HepG2 (cell line): ENCODE measurements around the gene SIRPB2. TPM values are rescaled to one million over a fixed set of nuclear protein-coding genes. Genes with fewer than 3 reads are reported as not detected.

Source experiments
- ATAC-seq: fragments of 200-7000 bp; cut with Tn5 transposase; 3 replicates; pipeline ENCODE4 v1.9.1; 2020; ENCODE audit warnings: mild to moderate bottlenecking, moderate library complexity
- BruUV-seq: library from RNA; stranded (reverse); fragments of 400-500 nt; replicated peaks from 2 replicates; lab custom pipeline; 2021; lab: Mats Ljungman, UMichigan
- CTCF ChIA-PET: fragments of 300-600 bp; formaldehyde crosslinking; extraction: SDS; loops from one replicate; lab custom pipeline; 2021; ENCODE audit warnings: low total read pairs, inconsistent platforms, low intra/inter-chr PET ratio; lab: Yijun Ruan, JAX
- POLR2A ChIA-PET: fragments of 350-600 bp; sonication (Branson Sonifier 250); formaldehyde crosslinking; loops from one replicate; lab custom pipeline; 2020; ENCODE audit warnings: antibody characterized with exemption, inconsistent platforms; lab: Yijun Ruan, JAX
- DNase-seq: peaks from one replicate; pipeline ENCODE4 v3.0.0-alpha.2; 2015; ENCODE audit warnings: low spot score
- FAIRE-seq: peaks from 3 replicates; lab custom pipeline; 2011; peaks lifted over from hg19 to GRCh38; lab: Jason Lieb, UNC
- H2AFZ ChIP-seq: one replicate; pipeline ENCODE4 v1.6.1; 2011; ENCODE audit warnings: low read length, inconsistent platforms
- H3K27ac ChIP-seq: fragments of 300-600 bp; 3 replicates; pipeline ENCODE4 v1.8.0; 2011; ENCODE audit warnings: mixed run types, mild to moderate bottlenecking, mixed read lengths, low read length, inconsistent platforms; ENCODE audit not compliant: insufficient read depth; ENCODE audit errors: extremely low read length
- H3K27me3 ChIP-seq, 2 experiments: fragments of 200-600 bp in 1 of 2; 2 replicates in 1 of 2; 3 replicates in 1 of 2; pipeline versions ENCODE4 v1.6.0 to v1.8.0; 2011; ENCODE audit warnings: low read length in 2 of 2, mild to moderate bottlenecking in 2 of 2, moderate library complexity in 2 of 2, inconsistent platforms in 1 of 2; ENCODE audit not compliant: insufficient read depth in 2 of 2, control insufficient read depth in 1 of 2
- H3K36me3 ChIP-seq, 2 experiments: fragments of 200-600 bp in 1 of 2; replicated peaks in 1 of 2; 2 replicates in 1 of 2; 3 replicates in 1 of 2; pipeline versions ENCODE4 v1.5.1 to v1.8.0; 2011; ENCODE audit warnings: low read length in 2 of 2, inconsistent platforms in 1 of 2; ENCODE audit not compliant: insufficient read depth in 2 of 2, control insufficient read depth in 1 of 2
- H3K4me1 ChIP-seq: 2 replicates; pipeline ENCODE4 v1.5.1; 2012; ENCODE audit warnings: low read length, inconsistent platforms; ENCODE audit not compliant: insufficient read depth
- H3K4me2 ChIP-seq: 2 replicates; pipeline ENCODE4 v1.6.0; 2011; ENCODE audit warnings: low read depth, low read length, inconsistent platforms
- H3K4me3 ChIP-seq, 3 experiments: fragments of 200-600 bp in 1 of 3; sonication (generic), shearing (Covaris generic) in 1 of 3; replicated peaks in 1 of 3; 2 replicates each; pipeline ENCODE4 v1.5.1; 2011 to 2016; ENCODE audit warnings: low read length in 3 of 3, inconsistent platforms in 2 of 3, low read depth in 2 of 3, mild to moderate bottlenecking in 2 of 3, control low read depth in 1 of 3, mixed read lengths in 1 of 3; ENCODE audit not compliant: insufficient read depth in 1 of 3
- H3K79me2 ChIP-seq: one replicate; pipeline ENCODE4 v1.6.1; 2011; ENCODE audit warnings: low read length, inconsistent platforms; ENCODE audit not compliant: insufficient read depth
- H3K9ac ChIP-seq: 2 replicates; pipeline ENCODE4 v1.6.0; 2011; ENCODE audit warnings: mild to moderate bottlenecking, low read depth, low read length, inconsistent platforms; ENCODE audit not compliant: insufficient read depth
- H3K9me3 ChIP-seq: 2 replicates; pipeline ENCODE4 v1.5.1; 2012; ENCODE audit warnings: mild to moderate bottlenecking, low read length
- H4K20me1 ChIP-seq: 2 replicates; pipeline ENCODE4 v1.6.0; 2011; ENCODE audit warnings: inconsistent platforms, mild to moderate bottlenecking, low read length, moderate library complexity; ENCODE audit not compliant: insufficient read depth
- PPARG ChIP-seq: conservative IDR thresholded peaks from 2 replicates; pipeline ENCODE4 v1.6.1; 2016; ENCODE audit warnings: missing biosample characterization, missing genetic modification reagents
- TEAD2 ChIP-seq: sonication (generic); formaldehyde crosslinking; IDR thresholded peaks from 2 replicates; pipeline ENCODE4 v1.9.0; 2021; ENCODE audit warnings: missing genetic modification reagents
- WGBS: methylation state at CpG from one replicate; pipeline ENCODE4 v1.1.6; 2017; ENCODE audit warnings: low lambda C conversion rate; 5-methylcytosine and 5-hydroxymethylcytosine counted together
- in situ Hi-C: cut with HindIII; loops from 2 replicates; pipeline ENCODE4 v1.10.0; 2017; ENCODE audit warnings: low pct_unique_long_range_greater_than_20kb; ENCODE audit not compliant: extremely low pct_ligation_motif_present
- intact Hi-C: fragments of 100-400 bp; cut with micrococcal nuclease; formaldehyde crosslinking; loops from one replicate; pipeline ENCODE4 v1.10.0; 2022; ENCODE audit not compliant: unreplicated experiment
- polyA plus RNA-seq, 8 experiments: library from polyadenylated mRNA; depleted of rRNA in 3 of 8; stranded (reverse) in 7 of 8; unstranded in 1 of 8; fragments of >200 nt; fragmentation: Illumina TruSeq in 4 of 8; extraction: Trizol in 4 of 8; gene quantifications; 2 replicates each; pipeline versions ENCODE4 v1.2.1 to v1.2.3, GENCODE V29; 2011 to 2016; ENCODE audit warnings: low read depth in 4 of 8, missing spikeins in 1 of 8, mixed read lengths in 1 of 8; ENCODE audit not compliant: insufficient read depth in 1 of 8
- total RNA-seq, 5 experiments: library from RNA; depleted of rRNA; stranded (reverse); fragments of >200 nt; fragmentation: Illumina TruSeq; extraction: Trizol; gene quantifications; 2 replicates each; pipeline ENCODE4 v1.2.3, GENCODE V29; 2016; ENCODE audit warnings: low read depth in 1 of 5
- TF ChIP-seq, protein P1 (sequence below): sonication (generic); formaldehyde crosslinking; IDR thresholded peaks from 2 replicates; pipeline ENCODE4 v1.4.0; 2020; ENCODE audit warnings: missing genetic modification reagents
- TF ChIP-seq, protein P2 (sequence below): sonication (generic); formaldehyde crosslinking; IDR thresholded peaks from 2 replicates; pipeline ENCODE4 v1.4.0; 2020; ENCODE audit warnings: mild to moderate bottlenecking, missing genetic modification reagents

Gene SIRPB2
- total and polyA plus RNA-seq, 2 of the 13 experiments (the other 11 are each of a cell fraction or from before 2014, with no cell fraction given) = not detected

DNA sequence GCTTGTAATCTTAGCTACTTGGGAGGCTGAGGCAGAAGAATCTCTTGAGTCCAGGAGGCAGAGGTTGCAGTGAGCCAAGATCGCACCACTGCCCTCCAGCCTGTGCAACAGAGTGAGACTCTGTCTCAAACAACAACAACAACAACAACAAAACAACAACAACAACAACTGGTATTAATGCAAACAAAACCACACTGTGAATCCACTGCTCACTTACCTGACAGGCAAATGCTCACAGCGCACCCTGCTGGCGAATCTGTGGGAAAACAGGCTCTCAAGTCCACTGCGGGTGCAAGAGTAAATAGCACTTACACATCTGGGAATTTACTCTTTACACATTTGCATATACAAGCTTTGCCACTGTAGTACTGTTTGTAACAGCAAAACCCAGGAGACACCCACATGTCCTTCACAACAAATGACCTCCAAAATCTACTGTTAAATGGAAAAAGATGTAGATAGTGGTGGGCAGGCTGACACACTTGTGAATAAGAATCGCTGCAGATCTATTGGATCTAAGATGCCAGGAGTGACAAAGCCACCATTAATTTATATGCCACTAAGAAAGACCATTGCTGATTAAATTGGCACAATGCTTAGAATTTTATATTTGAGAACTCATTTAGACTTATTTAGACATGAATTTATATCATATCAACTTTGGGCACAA, 53.9 kb downstream of the SIRPB2 start (continued):
- TF ChIP-seq, protein P1, sequence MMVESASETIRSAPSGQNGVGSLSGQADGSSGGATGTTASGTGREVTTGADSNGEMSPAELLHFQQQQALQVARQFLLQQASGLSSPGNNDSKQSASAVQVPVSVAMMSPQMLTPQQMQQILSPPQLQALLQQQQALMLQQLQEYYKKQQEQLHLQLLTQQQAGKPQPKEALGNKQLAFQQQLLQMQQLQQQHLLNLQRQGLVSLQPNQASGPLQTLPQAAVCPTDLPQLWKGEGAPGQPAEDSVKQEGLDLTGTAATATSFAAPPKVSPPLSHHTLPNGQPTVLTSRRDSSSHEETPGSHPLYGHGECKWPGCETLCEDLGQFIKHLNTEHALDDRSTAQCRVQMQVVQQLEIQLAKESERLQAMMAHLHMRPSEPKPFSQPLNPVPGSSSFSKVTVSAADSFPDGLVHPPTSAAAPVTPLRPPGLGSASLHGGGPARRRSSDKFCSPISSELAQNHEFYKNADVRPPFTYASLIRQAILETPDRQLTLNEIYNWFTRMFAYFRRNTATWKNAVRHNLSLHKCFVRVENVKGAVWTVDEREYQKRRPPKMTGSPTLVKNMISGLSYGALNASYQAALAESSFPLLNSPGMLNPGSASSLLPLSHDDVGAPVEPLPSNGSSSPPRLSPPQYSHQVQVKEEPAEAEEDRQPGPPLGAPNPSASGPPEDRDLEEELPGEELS (CRISPR knock-in tag) = peak; percentile 77
- no peak for TF ChIP-seq TEAD2 (CRISPR knock-in tag)
- TF ChIP-seq, protein P2, sequence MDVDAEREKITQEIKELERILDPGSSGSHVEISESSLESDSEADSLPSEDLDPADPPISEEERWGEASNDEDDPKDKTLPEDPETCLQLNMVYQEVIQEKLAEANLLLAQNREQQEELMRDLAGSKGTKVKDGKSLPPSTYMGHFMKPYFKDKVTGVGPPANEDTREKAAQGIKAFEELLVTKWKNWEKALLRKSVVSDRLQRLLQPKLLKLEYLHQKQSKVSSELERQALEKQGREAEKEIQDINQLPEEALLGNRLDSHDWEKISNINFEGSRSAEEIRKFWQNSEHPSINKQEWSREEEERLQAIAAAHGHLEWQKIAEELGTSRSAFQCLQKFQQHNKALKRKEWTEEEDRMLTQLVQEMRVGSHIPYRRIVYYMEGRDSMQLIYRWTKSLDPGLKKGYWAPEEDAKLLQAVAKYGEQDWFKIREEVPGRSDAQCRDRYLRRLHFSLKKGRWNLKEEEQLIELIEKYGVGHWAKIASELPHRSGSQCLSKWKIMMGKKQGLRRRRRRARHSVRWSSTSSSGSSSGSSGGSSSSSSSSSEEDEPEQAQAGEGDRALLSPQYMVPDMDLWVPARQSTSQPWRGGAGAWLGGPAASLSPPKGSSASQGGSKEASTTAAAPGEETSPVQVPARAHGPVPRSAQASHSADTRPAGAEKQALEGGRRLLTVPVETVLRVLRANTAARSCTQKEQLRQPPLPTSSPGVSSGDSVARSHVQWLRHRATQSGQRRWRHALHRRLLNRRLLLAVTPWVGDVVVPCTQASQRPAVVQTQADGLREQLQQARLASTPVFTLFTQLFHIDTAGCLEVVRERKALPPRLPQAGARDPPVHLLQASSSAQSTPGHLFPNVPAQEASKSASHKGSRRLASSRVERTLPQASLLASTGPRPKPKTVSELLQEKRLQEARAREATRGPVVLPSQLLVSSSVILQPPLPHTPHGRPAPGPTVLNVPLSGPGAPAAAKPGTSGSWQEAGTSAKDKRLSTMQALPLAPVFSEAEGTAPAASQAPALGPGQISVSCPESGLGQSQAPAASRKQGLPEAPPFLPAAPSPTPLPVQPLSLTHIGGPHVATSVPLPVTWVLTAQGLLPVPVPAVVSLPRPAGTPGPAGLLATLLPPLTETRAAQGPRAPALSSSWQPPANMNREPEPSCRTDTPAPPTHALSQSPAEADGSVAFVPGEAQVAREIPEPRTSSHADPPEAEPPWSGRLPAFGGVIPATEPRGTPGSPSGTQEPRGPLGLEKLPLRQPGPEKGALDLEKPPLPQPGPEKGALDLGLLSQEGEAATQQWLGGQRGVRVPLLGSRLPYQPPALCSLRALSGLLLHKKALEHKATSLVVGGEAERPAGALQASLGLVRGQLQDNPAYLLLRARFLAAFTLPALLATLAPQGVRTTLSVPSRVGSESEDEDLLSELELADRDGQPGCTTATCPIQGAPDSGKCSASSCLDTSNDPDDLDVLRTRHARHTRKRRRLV (CRISPR knock-in tag) = no peak

DNA sequence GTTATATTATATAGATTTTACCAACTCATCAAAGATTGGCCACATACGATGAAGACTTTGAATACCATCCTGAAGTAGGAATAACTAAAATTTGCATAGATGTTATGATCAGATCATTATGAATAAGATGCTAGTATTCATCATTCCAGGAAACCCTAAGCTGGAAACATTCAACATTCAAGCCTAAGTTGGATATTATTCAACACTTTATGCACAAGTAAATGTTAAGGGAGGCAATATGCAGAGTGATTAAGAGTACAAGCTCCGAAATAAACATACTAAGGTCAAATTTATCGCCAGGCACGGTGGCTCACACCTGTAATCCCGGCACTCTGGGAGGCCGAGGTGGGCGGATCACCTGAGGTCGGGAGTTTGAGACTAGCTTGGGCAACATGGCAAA, 55.0 kb downstream of the SIRPB2 start:
- FAIRE-seq = no peak
- no peaks in the 10 kb centered on the region for H4K20me1 ChIP-seq
- no peaks in the 10 kb centered on the region for H3K27me3 ChIP-seq
- in situ Hi-C loops = no loop called here
- 81% methylated on average over 8 of the region's 8 CpGs for WGBS
- H3K9me3 ChIP-seq = no peaks in the 10 kb centered on the region
- intact Hi-C loops = loop anchor here (2.0 to 5.0 kb wide), 2 partner anchors 36 to 43 kb away; partner anchors contain the start of gene FKBP1A
- ChIA-PET CTCF (interaction anchor here (0.9 to 7.4 kb wide), 2 partner anchors 45 to 121 kb away, joined by 3 to 122 read pairs; no protein-coding TSS in a partner anchor), POLR2A (interaction anchor here (0.9 to 1.2 kb wide), 2 partner anchors 111 to 124 kb away, joined by 4 to 6 read pairs; no protein-coding TSS in a partner anchor)
- no TSS peak for BruUV-seq
- no peak overlapping the region for H3K27ac ChIP-seq
- H3K79me2 ChIP-seq = no peaks in the 10 kb centered on the region
- no peak for ATAC-seq
- no peaks in the 10 kb centered on the region for H3K4me1 ChIP-seq
- H3K4me2 ChIP-seq = no peak overlapping the region
- DNase-seq = no peak
- peaks cover 0 to under 1% of the 10 kb centered on the region in 2 experiments; a peak in 2 of 5 replicates for H3K36me3 ChIP-seq
- no peak for TF ChIP-seq PPARG (CRISPR knock-in tag)
- no peak overlapping the region for H2AFZ ChIP-seq
- no peak overlapping the region for H3K4me3 ChIP-seq
- no peak overlapping the region for H3K9ac ChIP-seq
